Measurements from ENCODE around the gene EFNA5.

The EFNA5 gene

GRCh38 chr5:107464416-107464815 lies 206.3 kb downstream of the EFNA5 start:
- no peak for DNase-seq (ENCODE audit: low read depth)
- TF ChIP-seq, protein P1, sequence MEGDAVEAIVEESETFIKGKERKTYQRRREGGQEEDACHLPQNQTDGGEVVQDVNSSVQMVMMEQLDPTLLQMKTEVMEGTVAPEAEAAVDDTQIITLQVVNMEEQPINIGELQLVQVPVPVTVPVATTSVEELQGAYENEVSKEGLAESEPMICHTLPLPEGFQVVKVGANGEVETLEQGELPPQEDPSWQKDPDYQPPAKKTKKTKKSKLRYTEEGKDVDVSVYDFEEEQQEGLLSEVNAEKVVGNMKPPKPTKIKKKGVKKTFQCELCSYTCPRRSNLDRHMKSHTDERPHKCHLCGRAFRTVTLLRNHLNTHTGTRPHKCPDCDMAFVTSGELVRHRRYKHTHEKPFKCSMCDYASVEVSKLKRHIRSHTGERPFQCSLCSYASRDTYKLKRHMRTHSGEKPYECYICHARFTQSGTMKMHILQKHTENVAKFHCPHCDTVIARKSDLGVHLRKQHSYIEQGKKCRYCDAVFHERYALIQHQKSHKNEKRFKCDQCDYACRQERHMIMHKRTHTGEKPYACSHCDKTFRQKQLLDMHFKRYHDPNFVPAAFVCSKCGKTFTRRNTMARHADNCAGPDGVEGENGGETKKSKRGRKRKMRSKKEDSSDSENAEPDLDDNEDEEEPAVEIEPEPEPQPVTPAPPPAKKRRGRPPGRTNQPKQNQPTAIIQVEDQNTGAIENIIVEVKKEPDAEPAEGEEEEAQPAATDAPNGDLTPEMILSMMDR (IDR thresholded peaks at IDR 0.05; ENCODE audit: low read length, missing control alignments), result no peak
- H3K4me3 ChIP-seq (replicated peaks; ENCODE audit: low read depth, low read length), result no peak overlapping the region

GRCh38 chr5:107463731-107464130 lies 207.0 kb downstream of the EFNA5 start:
- TF ChIP-seq, protein P1 (IDR thresholded peaks at IDR 0.05; ENCODE audit: low read length, missing control alignments), result no peak
- DNase-seq (ENCODE audit: low read depth), result no peak
- no peak overlapping the region for H3K4me3 ChIP-seq (replicated peaks; ENCODE audit: low read depth, low read length)

GRCh38 chr5:107461770-107462169 lies 209.0 kb downstream of the EFNA5 start:
- DNase-seq (ENCODE audit: low read depth), result no peak
- no peak overlapping the region for H3K4me3 ChIP-seq (replicated peaks; ENCODE audit: low read depth, low read length)
- TF ChIP-seq, protein P1 (IDR thresholded peaks at IDR 0.05; ENCODE audit: low read length, missing control alignments), result no peak

DNA sequence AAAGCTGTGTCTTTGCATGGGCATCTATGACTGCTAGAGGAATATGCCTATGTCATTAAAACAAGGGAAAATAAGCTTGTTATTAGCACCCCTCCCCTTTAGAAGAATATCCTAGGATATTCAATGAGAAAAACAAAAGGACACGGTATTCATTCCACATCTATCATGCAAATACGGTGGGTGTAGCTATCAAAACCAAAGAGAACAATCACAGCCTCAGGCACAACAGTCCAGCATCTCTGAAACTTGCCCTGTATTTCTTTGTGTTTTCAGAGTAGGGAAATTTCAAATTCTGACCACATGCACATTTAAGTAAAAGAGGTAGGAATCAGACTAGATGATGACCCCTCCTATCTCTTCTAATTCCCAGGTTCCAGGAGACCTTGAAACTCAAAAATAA lies 209.9 kb downstream of the EFNA5 start:
- no peak overlapping the region for H3K4me3 ChIP-seq (replicated peaks; ENCODE audit: low read depth, low read length)
- DNase-seq (ENCODE audit: low read depth), result no peak
- TF ChIP-seq, protein P1 (IDR thresholded peaks at IDR 0.05; ENCODE audit: low read length, missing control alignments), result no peak

- TF ChIP-seq, protein P1 (IDR thresholded peaks at IDR 0.05; ENCODE audit: low read length, missing control alignments), result no peak
- DNase-seq (ENCODE audit: low read depth), result no peak
- no peak overlapping the region for H3K4me3 ChIP-seq (replicated peaks; ENCODE audit: low read depth, low read length)
These were observed 211.1 kb downstream of the EFNA5 start for GRCh38 chr5:107459605-107460004.

DNA sequence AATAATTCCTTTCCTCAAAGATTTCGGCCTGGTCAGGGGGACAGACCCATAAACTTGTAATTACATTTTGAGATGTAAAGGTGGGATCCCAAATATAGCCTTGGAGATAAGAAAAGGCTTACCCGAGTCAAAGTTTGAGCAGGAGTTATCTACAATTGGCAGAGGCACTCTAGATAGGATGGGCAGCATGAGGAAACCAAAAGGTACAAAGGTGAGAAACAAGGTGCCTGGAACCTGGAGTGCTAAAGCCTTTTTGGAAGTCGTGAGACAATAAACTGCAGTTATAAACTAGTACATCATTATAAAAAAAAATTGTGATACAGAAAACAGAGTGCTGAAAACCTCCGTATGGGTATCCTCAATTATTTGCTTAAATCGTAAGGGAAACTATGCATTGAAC lies 212.4 kb downstream of the EFNA5 start:
- no peak overlapping the region for H3K4me3 ChIP-seq (replicated peaks; ENCODE audit: low read depth, low read length)
- no peak for DNase-seq (ENCODE audit: low read depth)
- TF ChIP-seq, protein P1 (IDR thresholded peaks at IDR 0.05; ENCODE audit: low read length, missing control alignments), result no peak

- no peak overlapping the region for H3K4me3 ChIP-seq (replicated peaks; ENCODE audit: low read depth, low read length)
These were observed 212.9 kb downstream of the EFNA5 start for GRCh38 chr5:107457881-107458280.

More at GRCh38 chr5:107457881-107458280, 212.9 kb downstream of the EFNA5 start:
- TF ChIP-seq, protein P1 (IDR thresholded peaks at IDR 0.05; ENCODE audit: low read length, missing control alignments), result no peak
- no peak for DNase-seq (ENCODE audit: low read depth)
